Right lobe of liver (tissue), 6 donors: ENCODE measurements around the gene SEC14L5. TPM values are rescaled to one million over a fixed set of nuclear protein-coding genes. Genes with fewer than 3 reads are reported as not detected.
A peak's percentile ranks its signal among the peaks of the same experiment; 100 is the strongest.
"Not testable (repeated sequence)": the region's sequence is repeated elsewhere in the genome, so short reads cannot be mapped to it uniquely, and the experiment has no call there.

ENCODE experiments used
- ATAC-seq, 4 donors: fragments of 200-7000 bp; cut with Tn5 transposase; one replicate each; pipeline ENCODE4 v1.9.1; 2020; ENCODE audit warnings: mild to moderate bottlenecking in 4 of 4, moderate library complexity in 4 of 4
- DNase-seq, 3 donors: peaks; one replicate each; pipeline ENCODE4 v3.0.0-alpha.2; 2020
- H3K27ac ChIP-seq, 3 donors: fragments of 200-600 bp; one replicate each; pipeline ENCODE4 v1.8.0; 2022
- H3K27me3 ChIP-seq, 2 donors: fragments of 200-600 bp; one replicate each; pipeline ENCODE4 v1.8.0; 2022
- H3K36me3 ChIP-seq, 4 donors: fragments of 200-600 bp; sonication (generic) in 1 of 4; one replicate each; pipeline versions ENCODE4 v1.5.1 to v1.8.0; 2017 to 2022; ENCODE audit warnings: control low read depth in 1 of 4
- H3K4me1 ChIP-seq, 4 donors: fragments of 200-600 bp; sonication (generic) in 1 of 4; one replicate each; pipeline versions ENCODE4 v1.5.1 to v1.8.0; 2017 to 2022; ENCODE audit warnings: control low read depth in 1 of 4
- H3K4me3 ChIP-seq, 3 donors: fragments of 200-600 bp; one replicate each; pipeline ENCODE4 v1.8.0; 2022
- H3K9me3 ChIP-seq, 4 donors: fragments of 200-600 bp; sonication (generic) in 1 of 4; one replicate each; pipeline versions ENCODE4 v1.5.1 to v1.8.0; 2017 to 2022; ENCODE audit warnings: control low read depth in 1 of 4
- CTCF ChIP-seq, 4 donors: fragments of 200-600 bp in 3 of 4; fragments of 450-650 bp in 1 of 4; IDR thresholded peaks; one replicate each; pipeline versions ENCODE4 v1.5.1 to v1.8.0; 2016 to 2022; ENCODE audit warnings: antibody characterized with exemption in 4 of 4, mild to moderate bottlenecking in 2 of 4
- POLR2A ChIP-seq: fragments of 450-650 bp; IDR thresholded peaks from one replicate; pipeline ENCODE4 v1.6.1; 2017; ENCODE audit warnings: antibody characterized with exemption, mild to moderate bottlenecking
- WGBS: methylation state at CpG from one replicate; pipeline ENCODE4 v1.1.6; 2018; ENCODE audit warnings: low coverage, low lambda C conversion rate; ENCODE audit not compliant: insufficient coverage; ENCODE audit errors: missing lambda C conversion rate; 5-methylcytosine and 5-hydroxymethylcytosine counted together
- intact Hi-C, 2 donors: fragments of 100-400 bp; cut with DNase I; formaldehyde crosslinking; loops; one replicate each; pipeline versions ENCODE4 v1.11.2 to v1.14.1; 2022
- total RNA-seq, 6 experiments: library from RNA; depleted of rRNA in 2 of 6; stranded (reverse); fragments of >200 nt in 2 of 6; fragmentation: NEBNext Ultra II Directional in 3 of 6; extraction: Animal tissue kit (Norgen Biotek cat#: 25700) in 3 of 6; gene quantifications; one replicate each; pipeline versions ENCODE4 v1.1.0 to v1.2.4, GENCODE V29; 2016 to 2023
- donor health status: DM: no; HTN: yes; CAD: no.
- donor health status: DM: no; HTN: no; CAD: no.
- donor health status: DM: no; HTN: no; CAD: no.
- donor health status: DM: no; HTN: yes; CAD: no.
- donor health status: DM: no; HTN: yes; CAD: no.

Gene SEC14L5
- total RNA-seq, 6 experiments from 2014 or later, result 0.09 to 1.1 (median 0.60) TPM; not detected in 1

- Histone ChIP-seq H3K4me3 (no peak overlapping the region), H3K4me1 (no peaks in the 10 kb centered on the region), H3K27me3 (no peaks in the 10 kb centered on the region), H3K9me3 (no peaks in the 10 kb centered on the region), H3K36me3 (no peaks in the 10 kb centered on the region), H3K27ac (no peak overlapping the region)
- no peak for TF ChIP-seq CTCF (IDR thresholded peaks at IDR 0.05)
- no peak for TF ChIP-seq POLR2A
- intact Hi-C loops, result no loop called here
- WGBS, result 92% methylated on average over 3 of the region's 8 CpGs
- ATAC-seq (no peak), DNase-seq (peak in 1 of 3 donors; percentile 13)
Measured at GRCh38 chr16:5044011-5044540, 85.9 kb downstream of the SEC14L5 start.

GRCh38 chr16:5044581-5044980 is 86.5 kb downstream of the SEC14L5 start:
- H3K9me3 ChIP-seq, H3K27me3 ChIP-seq, intact Hi-C loops, H3K4me3 ChIP-seq, ATAC-seq, H3K4me1 ChIP-seq, H3K36me3 ChIP-seq, H3K27ac ChIP-seq: not testable (repeated sequence)
- peak in 1 of 3 donors; percentile 11 for DNase-seq
- 83% methylated on average over 6 of the region's 11 CpGs for WGBS

- Histone ChIP-seq H3K4me3 (no peak overlapping the region), H3K27me3 (no peaks in the 10 kb centered on the region), H3K4me1 (no peaks in the 10 kb centered on the region), H3K36me3 (no peaks in the 10 kb centered on the region), H3K9me3 (no peaks in the 10 kb centered on the region), H3K27ac (no peak overlapping the region)
- TF ChIP-seq POLR2A (no peak), CTCF (IDR thresholded peaks at IDR 0.05) (no peak)
- 100% methylated on average over 3 of the region's 10 CpGs for WGBS
- DNase-seq (peak in 1 of 3 donors; percentile 23), ATAC-seq (peak in 1 of 4 donors; percentile 30)
- intact Hi-C loops, result no loop called here
Measured at GRCh38 chr16:5045499-5046115, 87.5 kb downstream of the SEC14L5 start.

GRCh38 chr16:5046914-5047313 is 88.8 kb downstream of the SEC14L5 start:
- 79% methylated on average over 2 of the region's 2 CpGs for WGBS
- Histone ChIP-seq H3K4me1 (no peaks in the 10 kb centered on the region), H3K27ac (no peak overlapping the region), H3K4me3 (no peak overlapping the region), H3K27me3 (no peaks in the 10 kb centered on the region), H3K9me3 (no peaks in the 10 kb centered on the region), H3K36me3 (no peaks in the 10 kb centered on the region)
- DNase-seq (no peak), ATAC-seq (no peak)
- TF ChIP-seq POLR2A (no peak), CTCF (IDR thresholded peaks at IDR 0.05) (no peak)
- intact Hi-C loops, result no loop called here
